VCaP (cell line): ENCODE measurements around the gene ITGA2.

ENCODE experiments used
- H3K27ac ChIP-seq: fragments of 450-650 bp; 2 replicates; pipeline ENCODE4 v1.5.1; 2017
- CTCF ChIP-seq: fragments of 450-650 bp; conservative IDR thresholded peaks from 2 replicates; pipeline ENCODE4 v1.5.1; 2017; ENCODE audit warnings: mild to moderate bottlenecking, moderate library complexity

ITGA2 gene

GRCh38 chr5:52977264-52977897 is 11.8 kb upstream of the ITGA2 start:
- TF ChIP-seq CTCF = no peak
- no peak overlapping the region for H3K27ac ChIP-seq

GRCh38 chr5:52981507-52981906 is 7.6 kb upstream of the ITGA2 start:
- H3K27ac ChIP-seq = no peak overlapping the region
- TF ChIP-seq CTCF = no peak

- no peak for TF ChIP-seq CTCF
- H3K27ac ChIP-seq = no peak overlapping the region
Observed at GRCh38 chr5:52983731-52984636, 5.2 kb upstream of the ITGA2 start.

- TF ChIP-seq CTCF = no peak
- no peak overlapping the region for H3K27ac ChIP-seq
Observed at GRCh38 chr5:52985306-52985705, 3.8 kb upstream of the ITGA2 start.

GRCh38 chr5:52987711-52988331 is 1.3 kb upstream of the ITGA2 start:
- no peak for TF ChIP-seq CTCF
- H3K27ac ChIP-seq = no peak overlapping the region

- peak overlapping the region; percentile 62 for H3K27ac ChIP-seq
- no peak for TF ChIP-seq CTCF
Observed at GRCh38 chr5:52988335-52989024, 672 bp upstream of the ITGA2 start.
